Large intestine (tissue), 3 donors: ENCODE data around the gene MYL4. TPM values are rescaled to one million over a fixed set of nuclear protein-coding genes. Genes with fewer than 3 reads are reported as not detected.
"Not testable (repeated sequence)": the region's sequence is repeated elsewhere in the genome, so short reads cannot be mapped to it uniquely, and the experiment has no call there.

ENCODE experiments used
- DNase-seq, 2 donors: peaks; one replicate each; pipeline versions ENCODE4 v3.0.0 to v3.0.0-alpha.2; 2013
- H3K27ac ChIP-seq: one replicate; pipeline ENCODE4 v1.5.1; 2013; ENCODE audit warnings: low read length
- H3K27me3 ChIP-seq: 2 replicates; pipeline ENCODE4 v1.6.1; 2013; ENCODE audit warnings: low read length; ENCODE audit not compliant: control insufficient read depth, insufficient read depth
- H3K36me3 ChIP-seq: 2 replicates; pipeline ENCODE4 v1.6.1; 2013; ENCODE audit warnings: low read length; ENCODE audit not compliant: control insufficient read depth, insufficient read depth
- H3K4me1 ChIP-seq: one replicate; pipeline ENCODE4 v1.6.1; 2013; ENCODE audit warnings: low read length; ENCODE audit not compliant: control insufficient read depth, insufficient read depth
- H3K4me3 ChIP-seq: one replicate; pipeline ENCODE4 v1.5.1; 2013; ENCODE audit warnings: low read length
- H3K9me3 ChIP-seq: one replicate; pipeline ENCODE4 v1.6.1; 2013; ENCODE audit warnings: mild to moderate bottlenecking, low read depth, low read length, moderate library complexity; ENCODE audit not compliant: control insufficient read depth
- WGBS: methylation state at CpG from one replicate; pipeline ENCODE4 v1.1.5; 2013; ENCODE audit warnings: low lambda C conversion rate; ENCODE audit not compliant: insufficient coverage; 5-methylcytosine and 5-hydroxymethylcytosine counted together
- polyA plus RNA-seq: library from polyadenylated mRNA; unstranded; fragments of 120-200 nt; gene quantifications from one replicate; pipeline ENCODE4 v1.2.1, GENCODE V29; 2013

Gene MYL4
- polyA plus RNA-seq, 1 donor: 5.0 TPM

DNA sequence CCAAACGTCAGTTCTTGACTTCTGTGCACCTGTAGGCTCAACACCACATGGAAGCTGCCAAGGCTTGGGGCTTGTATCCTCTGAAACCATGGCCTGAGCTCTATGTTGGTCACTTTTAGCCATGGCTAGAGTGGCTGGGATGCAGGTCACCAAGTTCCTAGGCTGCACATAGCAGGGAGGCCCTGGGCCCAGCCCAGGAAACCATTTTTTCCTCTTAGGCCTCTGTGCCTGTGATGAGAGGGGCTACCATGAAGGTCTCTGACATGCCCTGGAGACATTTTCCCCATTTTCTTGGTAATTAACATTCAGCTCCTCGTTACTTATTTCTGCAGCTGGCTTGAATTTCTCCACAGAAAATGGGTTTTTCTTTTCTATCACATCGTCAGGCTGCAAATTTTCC, 59.8 kb downstream of the MYL4 start:
- H3K4me3 ChIP-seq, DNase-seq, H3K36me3 ChIP-seq, H3K27me3 ChIP-seq, H3K9me3 ChIP-seq, H3K27ac ChIP-seq: not testable (repeated sequence)
- WGBS: 100% methylated on average over 2 of the region's 3 CpGs
- H3K4me1 ChIP-seq: peaks cover 27% of the 10 kb centered on the region

DNA sequence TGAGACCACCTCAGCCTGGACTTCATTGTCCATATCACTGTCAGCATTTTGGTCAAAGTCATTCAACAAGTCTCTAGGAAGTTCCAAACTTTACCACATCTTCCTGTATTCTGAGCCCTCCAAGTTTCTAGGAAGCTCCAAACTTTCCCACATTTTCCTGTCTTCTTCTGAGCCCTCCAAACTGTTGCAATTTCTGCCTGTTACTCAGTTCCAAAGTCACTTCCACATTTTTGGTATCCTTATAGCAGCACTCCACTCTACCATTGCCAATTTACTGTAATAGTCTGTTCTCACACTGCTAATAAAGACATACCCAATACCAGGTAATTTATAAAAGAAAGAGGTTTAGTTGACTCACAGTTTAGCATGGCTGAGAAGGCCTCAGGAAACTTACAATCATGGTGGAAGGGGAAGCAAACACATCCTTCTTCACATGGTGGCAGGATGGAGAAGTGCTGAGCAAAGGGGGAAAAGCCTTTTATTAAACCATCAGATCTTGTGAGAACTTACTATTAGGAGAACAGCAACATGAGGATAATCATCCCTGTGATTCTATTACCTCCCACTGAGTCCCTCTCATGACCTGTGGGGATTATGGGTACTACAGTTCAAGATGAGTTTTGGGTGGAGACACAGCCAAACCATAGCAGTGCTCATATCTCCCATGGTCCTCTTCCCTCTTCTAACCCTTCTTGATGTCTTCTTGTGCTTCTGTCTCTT, 60.6 kb downstream of the MYL4 start:
- not testable (repeated sequence) for H3K36me3 ChIP-seq, DNase-seq, H3K27ac ChIP-seq, H3K4me3 ChIP-seq, H3K27me3 ChIP-seq, H3K9me3 ChIP-seq
- H3K4me1 ChIP-seq: peaks cover 28% of the 10 kb centered on the region

DNA sequence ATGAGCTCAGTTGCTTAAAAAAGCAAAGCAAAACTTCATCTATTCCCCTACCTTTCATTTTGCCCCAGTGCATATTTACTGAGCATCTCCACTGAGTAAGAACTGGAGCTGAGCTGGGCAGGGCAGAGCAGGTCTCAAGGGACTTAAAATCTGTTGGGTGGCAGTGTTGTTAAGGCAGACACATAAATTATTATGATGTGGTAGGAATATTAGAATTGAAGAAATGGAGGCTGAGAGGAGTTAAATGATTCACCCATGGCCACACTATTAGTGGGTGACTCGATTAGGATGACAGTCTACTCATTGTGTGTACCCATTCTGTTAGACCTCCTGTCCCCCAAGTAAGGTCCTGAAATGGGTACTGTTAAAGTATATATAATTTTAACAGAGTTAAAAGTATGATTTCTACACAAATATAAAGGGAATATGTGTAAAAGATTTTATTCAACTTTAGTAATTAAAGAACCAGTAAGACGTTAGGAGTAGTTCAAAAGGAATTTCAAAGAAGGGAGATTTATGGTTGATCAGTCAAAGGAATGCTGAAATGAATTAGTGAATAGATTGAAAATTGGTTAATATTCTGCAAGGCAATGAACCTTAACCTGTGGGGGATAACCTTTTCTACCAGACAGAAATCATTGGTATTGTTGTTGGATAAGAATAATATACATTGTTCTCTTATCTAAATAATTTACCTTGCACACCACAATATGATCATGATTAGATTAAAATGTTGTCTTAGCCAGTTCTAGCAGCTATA, 62.0 kb downstream of the MYL4 start:
- H3K9me3 ChIP-seq: no peaks in the 10 kb centered on the region
- peaks cover 35% of the 10 kb centered on the region for H3K4me1 ChIP-seq
- no peaks in the 10 kb centered on the region for H3K27me3 ChIP-seq
- H3K4me3 ChIP-seq: no peak overlapping the region
- WGBS: 79% methylated on average over 1 of the region's 2 CpGs
- H3K27ac ChIP-seq: no peak overlapping the region
- no peak for DNase-seq
- no peaks in the 10 kb centered on the region for H3K36me3 ChIP-seq

DNA sequence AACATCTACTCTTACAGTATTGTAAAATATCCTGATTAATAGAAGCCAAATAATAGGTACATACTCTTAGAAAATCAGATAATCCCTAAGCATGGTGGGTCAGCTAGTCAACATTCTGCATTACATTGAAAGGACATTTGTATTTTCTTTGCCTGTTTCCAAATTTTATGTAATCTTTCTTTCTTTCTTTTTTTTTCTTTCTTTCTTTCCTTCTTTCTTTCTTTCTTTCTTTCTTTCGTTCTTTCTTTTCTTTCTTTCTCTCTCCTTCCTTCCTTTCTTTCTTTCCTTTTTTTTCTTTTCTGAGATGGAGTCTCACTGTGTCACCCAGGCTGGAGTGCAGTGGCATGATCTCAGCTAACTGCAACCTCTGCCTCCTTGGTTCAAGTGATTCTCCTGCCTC, 63.3 kb downstream of the MYL4 start:
- H3K27ac ChIP-seq: no peak overlapping the region
- H3K4me1 ChIP-seq: peaks cover 31% of the 10 kb centered on the region
- no peaks in the 10 kb centered on the region for H3K36me3 ChIP-seq
- H3K4me3 ChIP-seq: no peak overlapping the region
- H3K9me3 ChIP-seq: no peaks in the 10 kb centered on the region
- no peak for DNase-seq
- H3K27me3 ChIP-seq: no peaks in the 10 kb centered on the region
- WGBS: 96% methylated on average over 1 of the region's 1 CpG

DNA sequence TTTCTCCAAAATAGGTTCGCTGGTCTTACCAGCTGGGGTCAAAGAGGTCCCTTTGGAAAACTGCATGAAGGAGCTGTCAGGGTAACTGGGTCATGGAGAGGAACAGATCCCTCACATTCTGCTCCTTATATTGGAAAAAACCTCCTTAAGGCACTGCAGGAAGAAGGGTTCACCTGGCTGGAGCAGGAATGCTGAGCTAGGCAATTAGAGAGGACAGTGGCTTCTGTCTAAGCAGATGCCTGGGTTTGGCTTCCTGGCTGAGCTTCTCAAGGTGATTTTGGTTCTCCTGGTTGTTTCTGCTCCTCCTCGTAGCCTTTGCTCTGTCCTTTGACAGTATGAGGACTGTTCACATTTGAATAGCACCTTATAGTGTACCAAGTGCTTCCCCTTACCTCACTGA, 64.1 kb downstream of the MYL4 start:
- no peak overlapping the region for H3K27ac ChIP-seq
- no peaks in the 10 kb centered on the region for H3K27me3 ChIP-seq
- H3K4me1 ChIP-seq: peaks cover 27% of the 10 kb centered on the region
- H3K9me3 ChIP-seq: no peaks in the 10 kb centered on the region
- no peak for DNase-seq
- H3K36me3 ChIP-seq: no peaks in the 10 kb centered on the region
- 100% methylated on average over 1 of the region's 2 CpGs for WGBS
- no peak overlapping the region for H3K4me3 ChIP-seq

Other genes with a start within 250 kb of the MYL4 start
- gene RPRML, start 230.1 kb upstream of the MYL4 start, polyA plus RNA-seq: 0.46 TPM
- 33.5 TPM for gene CDC27, start 20.1 kb upstream of the MYL4 start, polyA plus RNA-seq
- gene ITGB3, start 44.5 kb downstream of the MYL4 start, polyA plus RNA-seq: 5.6 TPM
- 9.4 TPM for gene EFCAB13, start 114.6 kb downstream of the MYL4 start, polyA plus RNA-seq